NCI-H2107 (cell line): ENCODE results near the gene EXOC2.

ENCODE experiments used
- DNase-seq: peaks from one replicate; lab custom pipeline; 2025; lab: John Stamatoyannopoulos, UW

EXOC2 gene

DNA sequence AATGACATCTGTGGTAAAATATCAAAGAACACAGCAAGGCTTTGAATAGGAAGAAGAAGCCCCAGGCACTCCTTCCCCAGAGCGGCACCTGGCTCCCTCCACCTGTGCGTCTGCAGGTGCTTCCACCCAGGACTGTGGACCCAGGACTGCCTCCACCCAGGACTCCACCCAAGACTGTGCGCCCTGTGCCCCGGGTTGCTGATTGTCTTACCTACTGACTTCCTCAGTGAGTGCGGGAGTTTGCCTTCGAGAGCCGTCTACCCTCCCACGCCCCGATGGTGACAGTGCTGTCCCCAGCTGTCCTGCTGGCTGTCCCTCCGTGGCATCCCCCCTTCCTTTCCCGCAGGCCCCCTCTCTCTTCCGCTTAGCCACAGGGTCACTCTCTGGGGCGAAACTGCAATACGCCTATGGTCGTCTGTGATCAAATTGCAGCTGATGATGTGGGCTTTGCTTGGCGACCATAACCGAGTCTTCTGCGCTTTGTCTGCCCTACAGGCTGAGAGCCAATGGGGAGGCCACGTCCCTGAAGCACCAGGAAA, 249.2 kb downstream of the EXOC2 start:
- no peak for DNase-seq

DNA sequence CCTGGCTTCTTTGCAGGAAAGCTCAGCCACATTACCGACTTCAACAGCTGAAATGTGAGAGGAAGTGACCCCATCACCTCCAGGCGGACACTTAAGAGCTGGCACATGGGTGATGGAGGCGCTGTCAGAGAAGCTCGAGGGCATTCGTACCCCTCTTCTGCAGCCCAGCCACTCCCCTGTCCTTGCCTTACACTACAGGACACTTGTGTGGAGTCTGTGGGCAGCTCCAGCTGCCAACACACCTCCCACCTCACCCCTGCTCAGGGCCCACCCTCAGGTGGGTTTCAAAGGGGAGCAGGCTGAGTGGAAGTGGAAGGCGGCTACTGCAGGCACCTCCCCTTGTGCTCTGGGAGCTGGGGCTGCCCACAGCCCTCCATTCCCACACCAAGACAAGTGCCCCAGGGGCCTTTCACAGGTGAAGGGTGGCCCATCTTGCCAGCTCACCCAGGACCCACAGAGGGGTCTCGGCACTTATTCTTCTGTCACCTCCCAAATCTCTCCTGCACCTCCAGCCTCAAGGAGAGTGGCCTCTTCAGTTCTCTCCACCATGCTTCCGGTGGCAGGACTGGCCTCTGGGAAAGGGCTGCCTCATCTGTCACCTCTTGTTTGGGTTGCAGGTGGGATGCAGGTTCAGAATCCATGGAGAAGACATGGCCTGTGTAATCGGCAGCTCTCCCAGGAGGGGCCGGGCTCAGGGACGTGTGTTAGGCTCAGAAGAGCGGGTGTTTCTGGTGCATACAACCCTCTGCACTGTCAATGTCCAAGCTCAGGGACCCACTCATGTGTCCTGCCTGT, 251.6 kb downstream of the EXOC2 start:
- DNase-seq, result no peak

DNA sequence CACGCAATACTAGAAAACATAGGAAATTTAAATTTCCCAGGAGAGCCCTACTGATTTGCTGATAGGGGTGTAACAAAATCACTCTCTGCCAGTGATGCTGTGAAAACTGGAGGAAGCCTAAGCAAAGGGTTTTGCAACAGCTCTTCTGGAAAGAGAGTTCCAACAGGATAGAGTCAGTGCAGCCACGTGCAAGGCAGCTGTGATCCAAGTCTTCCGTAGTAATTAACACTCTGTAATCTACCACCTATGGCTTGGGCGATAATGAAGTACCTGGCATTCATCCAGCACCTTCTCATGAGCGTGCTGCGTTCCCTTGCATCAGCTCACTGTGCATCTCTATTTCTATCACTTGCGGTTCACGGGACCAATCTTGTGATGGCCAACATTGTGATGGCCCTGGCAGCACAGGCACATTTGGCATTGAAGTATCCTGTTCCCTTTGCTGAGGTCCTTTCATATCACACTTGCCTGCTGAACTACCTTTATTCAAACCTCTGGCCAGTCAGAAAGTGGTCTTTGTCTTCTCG, 253.2 kb downstream of the EXOC2 start:
- DNase-seq, result no peak

DNA sequence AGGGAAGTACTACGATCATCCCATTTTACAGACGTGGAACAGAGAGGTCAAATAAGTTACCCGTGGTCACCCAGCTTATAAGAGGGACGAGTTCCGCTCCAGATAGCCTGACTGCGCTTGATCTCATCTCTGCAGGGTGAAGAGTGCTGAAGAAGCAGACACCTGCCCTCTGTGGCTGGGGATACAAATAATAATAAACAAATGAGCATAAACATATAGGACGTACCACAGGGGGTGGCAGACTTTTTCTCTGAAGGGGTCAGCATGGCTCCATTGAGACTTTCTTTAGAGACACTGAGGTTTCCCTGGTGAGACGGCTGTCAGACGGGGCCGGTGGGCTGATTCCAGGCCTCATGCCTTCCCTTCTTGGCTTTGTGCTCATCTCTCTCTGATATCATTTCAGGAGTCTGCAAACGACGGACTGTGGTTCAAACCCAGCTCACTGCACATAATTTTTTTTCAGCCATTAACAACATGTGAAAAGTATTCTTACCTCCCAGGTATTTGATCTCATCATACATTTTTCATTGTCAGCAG, 254.2 kb downstream of the EXOC2 start:
- no peak for DNase-seq

DNA sequence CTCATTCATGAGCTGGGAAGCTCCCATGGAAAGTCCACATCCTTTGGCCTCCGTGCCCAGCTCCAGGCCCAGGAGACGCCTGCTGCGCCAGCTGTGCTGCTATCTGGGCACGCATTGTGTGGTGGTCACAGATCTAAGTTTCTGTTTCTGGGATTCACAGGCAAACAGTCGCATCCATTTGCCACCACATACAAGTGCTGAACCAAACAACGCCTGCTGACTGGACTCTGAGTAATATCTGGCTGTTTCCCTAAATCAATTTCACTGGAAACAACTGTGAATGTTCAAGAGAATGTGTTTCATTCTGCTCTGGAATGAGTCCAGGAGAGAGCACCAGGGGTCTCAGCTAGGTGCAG, 255.9 kb downstream of the EXOC2 start:
- no peak for DNase-seq

DNA sequence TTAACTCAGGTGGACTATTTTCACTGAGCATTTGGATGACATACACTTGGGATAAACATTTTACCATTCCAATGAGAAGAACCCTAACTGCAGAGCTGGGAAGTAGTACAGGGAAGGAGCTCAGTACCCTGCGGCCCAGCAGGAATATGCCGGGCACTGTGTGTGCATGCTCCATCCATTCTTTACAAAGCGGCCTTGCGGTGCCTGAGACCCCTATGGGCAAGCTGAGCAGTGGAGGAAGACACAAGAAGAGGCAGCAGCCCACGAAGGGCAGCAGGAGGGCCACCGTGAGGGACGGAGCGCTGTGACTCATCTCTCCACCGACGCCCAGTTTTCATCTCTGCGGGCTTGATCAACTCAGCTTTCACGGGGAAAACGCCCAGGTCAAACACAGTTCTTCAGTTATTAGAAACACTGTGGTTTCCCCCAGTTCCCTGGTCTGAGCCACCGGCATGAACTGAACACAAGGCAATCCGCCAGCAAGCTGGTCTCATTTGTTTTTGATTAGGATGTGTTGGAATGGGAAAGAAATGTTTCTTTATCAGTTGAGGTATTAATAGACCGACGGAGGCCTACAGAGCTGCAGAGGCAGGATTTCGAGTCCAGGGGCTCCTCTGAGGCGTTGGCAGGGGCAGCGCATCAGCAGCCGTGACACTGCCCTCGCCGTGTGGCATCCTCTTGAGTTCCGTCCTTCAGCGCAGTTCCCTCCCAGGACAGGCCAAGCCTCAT, 256.5 kb downstream of the EXOC2 start:
- no peak for DNase-seq

DNA sequence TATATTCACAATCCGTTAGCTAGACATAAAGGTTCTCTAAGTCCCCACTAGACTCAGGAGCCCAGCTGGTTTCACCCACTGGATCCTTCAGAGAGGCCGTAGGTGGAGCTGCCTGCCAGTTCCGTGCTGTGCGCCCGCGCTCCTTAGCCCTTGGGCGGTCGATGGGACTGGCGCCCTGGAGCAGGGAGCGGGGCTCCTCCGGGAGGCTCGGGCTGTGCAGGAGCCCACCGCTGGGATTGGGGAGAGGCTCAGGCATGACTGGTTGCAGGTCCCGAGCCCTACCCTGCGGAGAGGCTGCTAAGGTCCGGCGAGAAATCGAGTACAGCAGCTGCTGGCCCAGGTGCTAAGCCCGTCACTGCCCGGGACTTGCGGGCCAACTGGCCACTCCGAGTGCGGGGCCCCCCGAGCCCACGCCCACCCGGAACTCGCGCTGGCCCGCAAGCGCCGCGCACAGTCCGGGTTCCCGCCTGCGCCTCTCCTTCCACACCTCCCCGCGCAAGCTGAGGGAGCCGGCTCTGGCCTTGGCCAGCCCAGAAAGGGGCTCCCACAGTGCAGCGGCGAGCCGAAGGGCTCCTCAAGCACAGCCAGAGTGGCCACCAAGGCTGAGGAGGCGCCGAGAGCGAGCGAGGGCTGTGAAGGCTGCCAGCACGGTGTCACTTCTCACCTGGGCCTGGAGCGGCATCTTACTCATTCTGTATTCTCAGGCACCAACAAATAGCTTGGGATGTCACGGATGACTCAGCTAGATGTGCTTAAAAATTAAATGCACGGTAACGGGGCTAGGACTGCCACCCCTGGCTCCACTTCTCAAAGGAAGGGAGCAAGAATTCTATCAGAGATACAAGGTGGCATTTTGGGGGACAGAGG, 257.3 kb downstream of the EXOC2 start:
- no peak for DNase-seq
